Measurements from ENCODE around the gene MYCN.

- TF ChIP-seq POLR2A (IDR thresholded peaks at IDR 0.05) (no peak), CTCF (IDR thresholded peaks at IDR 0.05) (no peak)
Measured at GRCh38 chr2:15971351-15971750, 31.0 kb downstream of the MYCN start.
